HG03469 (cell line): ENCODE data around the gene COL15A1.

ENCODE experiments used
- ATAC-seq: cut with Tn5 transposase; IDR thresholded peaks from one replicate; pipeline ENCODE4 v1.9.1; 2021; ENCODE audit warnings: mild to moderate bottlenecking, moderate library complexity, moderate number of reproducible peaks; ENCODE audit not compliant: unreplicated experiment

Gene COL15A1

DNA sequence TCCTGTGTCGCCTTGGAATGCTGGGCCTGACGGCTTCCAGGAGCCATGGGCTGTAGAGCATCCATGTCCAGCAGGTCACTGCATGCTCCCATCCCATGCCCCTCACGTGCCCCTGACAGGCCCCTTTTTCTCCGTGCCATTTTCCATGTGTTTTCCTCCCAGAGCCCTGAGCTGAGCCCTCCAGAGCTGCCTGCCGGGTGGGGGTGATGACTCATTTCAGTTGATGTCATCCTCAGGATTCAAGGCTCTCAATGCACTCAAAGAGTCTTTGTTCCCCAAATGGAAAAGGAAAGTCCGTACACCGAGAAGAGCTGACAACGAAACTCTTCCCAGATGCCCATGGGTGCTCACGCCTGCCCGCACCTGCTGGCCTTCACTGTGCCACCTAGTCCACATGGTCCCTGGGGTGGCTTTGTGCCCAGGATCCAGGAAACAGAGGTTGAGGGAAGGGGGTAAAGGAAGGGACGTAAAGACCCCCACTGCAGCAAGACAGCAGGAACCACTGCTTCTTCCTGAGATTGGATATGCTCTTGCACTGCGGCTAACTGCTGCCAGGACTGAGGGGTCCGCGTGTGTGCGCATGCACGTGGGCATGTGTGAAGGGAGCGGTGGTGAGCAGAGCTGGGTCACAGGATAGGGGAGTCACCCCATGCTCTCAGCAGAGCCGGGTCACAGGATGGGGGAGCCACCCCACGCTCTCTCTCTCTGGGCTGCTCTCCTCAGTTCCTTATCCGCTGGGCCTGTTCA, 27.6 kb downstream of the COL15A1 start:
- ATAC-seq = no peak

DNA sequence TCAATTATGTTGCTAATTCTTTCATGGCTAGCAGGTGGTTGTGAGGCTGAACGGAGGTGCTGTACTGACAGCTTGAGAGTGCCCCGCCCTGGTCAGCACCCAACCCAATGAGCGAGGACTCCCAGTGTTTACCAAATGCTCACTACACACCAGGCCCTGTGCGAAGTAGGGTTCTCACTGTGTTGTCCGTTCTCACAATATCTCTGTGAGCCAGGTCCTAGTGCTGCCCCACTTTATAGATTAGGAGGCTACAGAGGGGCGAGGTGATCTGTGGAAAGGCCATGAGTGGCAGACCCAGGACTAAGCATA, 28.2 kb downstream of the COL15A1 start:
- no peak for ATAC-seq

DNA sequence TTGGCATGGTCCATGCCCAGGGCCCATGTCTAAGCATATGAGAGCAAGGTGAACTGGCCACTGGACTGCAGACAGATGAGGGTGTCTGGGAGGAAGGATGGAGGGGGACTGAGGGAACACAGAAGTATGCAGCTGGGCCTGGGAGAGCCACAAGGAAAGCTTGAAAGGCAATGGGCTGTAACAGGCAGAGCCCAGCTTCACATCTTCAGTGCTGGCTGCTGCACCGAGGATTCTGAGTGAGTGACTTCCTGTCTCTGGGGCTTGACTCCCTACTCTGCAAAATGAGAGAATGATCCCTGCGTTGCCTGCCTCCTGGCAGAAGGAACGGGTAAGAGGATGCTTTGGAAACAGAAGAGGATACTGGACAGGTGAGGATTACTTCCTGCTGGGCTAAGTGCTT, 29.0 kb downstream of the COL15A1 start:
- no peak for ATAC-seq

DNA sequence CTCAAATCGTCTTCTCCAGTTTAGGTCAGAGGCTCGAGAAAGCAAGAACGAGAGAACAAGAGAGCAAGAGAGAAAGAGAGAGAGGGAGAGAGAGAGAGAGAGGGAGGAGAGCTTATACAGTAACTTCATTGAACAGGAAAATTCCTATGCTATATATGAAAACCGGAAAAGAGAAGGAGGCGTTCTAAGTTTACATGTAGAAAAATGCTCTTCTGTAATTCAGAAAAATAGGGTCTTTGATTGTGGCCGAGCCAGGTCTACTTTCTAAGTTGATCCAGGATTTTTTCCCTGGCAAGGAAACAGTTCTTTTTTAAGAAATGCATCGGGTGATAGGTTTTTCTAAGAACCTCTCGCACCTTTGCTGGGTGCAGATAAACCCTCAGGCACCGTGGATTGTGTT, 29.5 kb downstream of the COL15A1 start:
- ATAC-seq = no peak

DNA sequence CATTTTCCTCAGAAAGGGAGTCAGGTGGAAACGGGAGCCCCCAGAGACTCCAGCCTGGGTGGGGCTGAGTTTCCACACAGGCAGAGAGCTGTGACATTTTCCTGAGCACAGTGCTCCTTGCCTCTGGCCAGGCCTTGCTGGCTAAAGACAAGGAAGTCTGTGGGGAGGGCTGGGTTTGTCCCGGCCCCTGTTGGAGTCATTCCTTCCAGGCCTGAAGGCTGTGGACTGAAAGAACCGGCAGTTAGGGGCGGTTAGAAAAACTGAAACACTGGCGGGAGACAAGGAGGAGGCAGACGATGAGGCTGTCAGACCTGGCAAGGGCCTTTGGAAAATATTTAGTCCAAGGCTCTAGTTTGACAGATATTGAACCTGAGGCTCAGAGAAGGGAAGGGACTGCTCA, 29.9 kb downstream of the COL15A1 start:
- no peak for ATAC-seq

DNA sequence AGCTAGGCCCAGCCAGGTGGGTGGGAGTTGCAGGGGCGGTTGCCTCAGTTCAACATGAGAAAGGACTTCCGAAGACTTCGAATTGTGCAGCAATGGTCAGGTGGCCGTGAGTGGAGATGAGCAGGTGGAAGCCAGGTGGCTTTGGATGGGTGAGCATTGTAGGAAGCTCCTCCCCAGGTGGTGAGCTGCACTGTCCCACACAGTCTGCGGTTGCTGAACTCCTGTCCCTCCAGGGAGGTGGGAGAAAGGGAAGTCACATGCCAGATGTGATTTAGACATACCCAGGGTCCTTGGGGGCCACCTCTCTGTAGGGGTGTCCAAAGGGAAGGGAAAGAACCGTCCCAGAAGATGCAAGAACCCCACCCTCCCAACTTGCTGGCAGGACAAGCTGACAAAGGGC, 30.4 kb downstream of the COL15A1 start:
- no peak for ATAC-seq

DNA sequence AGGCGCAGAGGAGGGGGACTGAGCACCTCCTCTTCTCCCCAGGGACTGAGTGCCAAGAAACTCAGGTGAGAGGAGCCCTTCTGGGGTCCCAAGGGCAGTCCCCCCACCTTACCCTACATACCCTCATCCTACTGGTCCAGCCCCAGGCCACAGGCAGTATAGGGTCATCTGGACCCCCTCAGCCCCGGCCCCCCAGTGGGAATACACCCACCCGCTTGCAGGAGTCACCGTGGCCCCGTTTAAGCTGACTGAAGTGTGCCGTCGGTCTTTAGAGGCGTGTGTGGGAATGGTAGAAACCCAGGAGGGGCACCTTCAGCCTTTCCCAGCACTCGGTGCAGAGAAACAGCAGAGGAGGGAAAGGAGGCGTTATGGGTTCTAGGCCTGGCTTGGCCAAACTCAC, 30.8 kb downstream of the COL15A1 start:
- ATAC-seq = no peak

DNA sequence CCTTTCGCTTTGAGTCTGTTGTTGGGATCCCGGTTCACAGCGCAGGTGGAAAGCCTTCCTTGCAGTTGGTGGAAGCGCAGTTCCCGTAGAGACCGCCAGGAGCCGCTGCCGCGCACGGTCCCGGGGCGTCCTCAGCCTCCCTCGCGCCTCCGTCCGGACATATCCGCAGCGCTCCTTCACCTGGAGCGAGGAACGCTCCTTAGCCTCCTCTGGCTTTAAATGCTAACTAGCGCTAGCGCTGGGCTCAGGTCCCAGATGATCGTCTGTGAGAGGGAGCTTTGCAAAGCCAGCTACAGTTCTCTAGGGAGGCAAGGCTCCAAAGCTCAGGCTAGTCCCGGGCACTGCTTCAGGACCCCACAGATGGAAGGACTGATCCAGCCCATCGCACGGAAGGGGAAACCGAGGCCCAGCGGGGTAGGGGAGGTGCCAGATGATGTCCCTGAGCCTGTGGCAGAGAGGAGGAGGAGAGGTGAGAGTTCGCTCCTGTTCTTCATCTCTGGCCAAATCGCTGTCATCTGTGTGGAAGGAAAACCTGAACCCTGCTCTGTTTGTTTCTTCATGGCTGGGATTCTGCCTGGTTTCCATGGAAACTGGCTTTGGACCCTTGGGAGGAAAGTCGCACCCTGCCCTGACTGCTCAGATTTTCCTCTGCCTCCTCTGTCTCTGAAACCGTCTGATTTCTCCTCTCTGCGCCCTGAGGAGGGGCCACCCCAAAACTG, 31.4 kb downstream of the COL15A1 start:
- ATAC-seq = peak; percentile 75

DNA sequence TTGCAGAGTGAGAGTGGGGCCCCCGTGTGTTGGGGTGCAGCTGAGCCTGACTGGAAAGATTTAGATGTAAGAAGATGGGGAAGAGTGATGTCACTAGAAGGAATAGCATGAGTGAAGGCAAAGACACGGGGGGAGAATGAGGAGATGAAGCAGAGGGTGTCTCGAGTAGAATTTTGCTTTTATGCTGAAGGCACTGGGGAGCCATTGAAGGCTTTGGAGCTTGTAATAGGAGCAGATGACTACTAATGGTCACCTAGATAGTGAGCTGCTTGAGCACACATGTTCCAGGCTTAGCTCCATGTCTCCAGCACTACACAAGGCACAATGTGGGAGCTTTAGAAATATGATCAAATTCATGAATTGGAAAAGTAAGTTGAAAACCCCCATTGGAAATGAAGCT, 32.1 kb downstream of the COL15A1 start:
- no peak for ATAC-seq

DNA sequence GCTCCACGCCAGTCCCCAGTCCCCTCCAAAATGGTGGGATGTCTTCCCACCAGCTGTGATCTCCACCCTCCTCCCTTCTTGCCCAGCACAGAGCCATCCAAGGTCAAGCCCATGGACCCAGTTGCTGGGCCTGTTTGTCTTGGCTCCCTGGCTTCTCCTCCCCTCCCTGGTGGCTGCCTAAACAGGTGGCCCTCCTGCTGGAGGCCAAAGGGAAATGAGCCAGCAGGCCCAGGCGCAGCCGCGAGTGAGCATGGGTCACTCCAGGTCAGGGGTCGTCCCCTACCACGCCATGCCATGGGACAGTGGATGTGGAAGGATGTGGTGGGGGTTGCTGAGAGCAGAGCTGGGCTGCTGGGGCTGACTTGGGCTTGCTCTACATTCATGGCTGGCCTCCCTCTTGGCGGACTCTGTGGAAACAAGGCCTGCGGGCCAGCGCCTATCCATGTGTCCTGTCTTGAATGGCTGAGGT, 33.6 kb downstream of the COL15A1 start:
- ATAC-seq = no peak

DNA sequence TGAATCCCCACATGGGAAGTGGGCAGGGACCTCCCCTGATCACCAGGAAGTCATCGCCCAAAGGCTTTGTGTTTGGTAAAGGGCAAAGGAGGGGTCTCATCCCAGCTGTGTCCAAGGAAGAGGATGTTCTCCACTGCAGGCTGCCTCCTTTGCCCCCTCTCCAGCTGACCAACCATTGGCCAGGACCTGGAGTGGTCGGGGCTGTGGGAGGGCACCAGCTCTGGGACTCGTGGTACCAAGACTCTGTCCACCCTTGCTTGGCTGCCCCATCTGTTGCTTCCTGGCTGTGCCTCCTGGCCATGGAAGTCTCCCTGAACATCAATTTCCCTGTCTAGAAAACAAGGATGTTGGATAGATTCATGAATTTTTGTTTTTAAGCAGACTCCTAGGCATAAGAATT, 34.1 kb downstream of the COL15A1 start:
- ATAC-seq = no peak

DNA sequence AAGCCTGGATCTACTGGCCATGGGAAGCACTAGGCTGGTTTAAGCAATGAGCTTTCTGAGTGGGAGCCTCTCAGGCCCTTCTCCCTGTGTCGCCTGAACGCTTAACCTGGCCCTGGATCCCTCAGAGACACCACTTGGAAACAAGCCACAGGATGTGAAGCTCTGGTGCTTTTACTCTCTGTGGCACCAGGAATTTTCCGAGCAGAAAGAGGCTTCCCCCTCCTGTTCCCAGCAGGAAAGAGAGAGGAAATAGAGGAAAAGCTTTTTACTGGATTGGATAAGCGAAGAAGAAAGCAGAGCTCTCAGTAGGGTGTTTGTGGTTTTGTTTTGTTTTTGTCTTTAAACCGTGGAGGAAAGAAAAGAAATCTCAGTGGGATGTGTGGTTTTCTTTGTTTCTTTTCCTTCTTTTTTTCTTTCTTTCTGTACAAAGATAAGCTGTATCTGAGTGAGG, 34.5 kb downstream of the COL15A1 start:
- ATAC-seq = no peak

DNA sequence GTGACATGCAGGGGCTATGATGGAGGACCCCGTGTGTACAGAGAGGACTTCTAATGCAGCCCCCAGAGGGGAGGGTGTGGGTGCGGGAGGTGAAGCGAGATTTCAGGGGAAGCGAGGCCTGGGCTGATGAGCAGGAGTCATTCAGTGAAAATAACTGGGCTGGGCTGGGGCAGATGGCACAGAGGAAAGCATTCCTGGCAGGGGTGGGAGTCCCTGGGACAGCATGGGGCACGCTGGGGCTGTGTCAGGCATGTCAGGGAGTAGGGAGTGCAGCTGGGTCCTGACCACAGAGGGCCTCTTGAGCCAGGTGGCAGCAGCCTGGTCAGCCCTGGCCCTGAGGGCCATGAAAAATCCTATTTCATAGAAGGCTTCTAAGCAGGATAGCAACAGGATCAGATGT, 36.6 kb downstream of the COL15A1 start:
- no peak for ATAC-seq

DNA sequence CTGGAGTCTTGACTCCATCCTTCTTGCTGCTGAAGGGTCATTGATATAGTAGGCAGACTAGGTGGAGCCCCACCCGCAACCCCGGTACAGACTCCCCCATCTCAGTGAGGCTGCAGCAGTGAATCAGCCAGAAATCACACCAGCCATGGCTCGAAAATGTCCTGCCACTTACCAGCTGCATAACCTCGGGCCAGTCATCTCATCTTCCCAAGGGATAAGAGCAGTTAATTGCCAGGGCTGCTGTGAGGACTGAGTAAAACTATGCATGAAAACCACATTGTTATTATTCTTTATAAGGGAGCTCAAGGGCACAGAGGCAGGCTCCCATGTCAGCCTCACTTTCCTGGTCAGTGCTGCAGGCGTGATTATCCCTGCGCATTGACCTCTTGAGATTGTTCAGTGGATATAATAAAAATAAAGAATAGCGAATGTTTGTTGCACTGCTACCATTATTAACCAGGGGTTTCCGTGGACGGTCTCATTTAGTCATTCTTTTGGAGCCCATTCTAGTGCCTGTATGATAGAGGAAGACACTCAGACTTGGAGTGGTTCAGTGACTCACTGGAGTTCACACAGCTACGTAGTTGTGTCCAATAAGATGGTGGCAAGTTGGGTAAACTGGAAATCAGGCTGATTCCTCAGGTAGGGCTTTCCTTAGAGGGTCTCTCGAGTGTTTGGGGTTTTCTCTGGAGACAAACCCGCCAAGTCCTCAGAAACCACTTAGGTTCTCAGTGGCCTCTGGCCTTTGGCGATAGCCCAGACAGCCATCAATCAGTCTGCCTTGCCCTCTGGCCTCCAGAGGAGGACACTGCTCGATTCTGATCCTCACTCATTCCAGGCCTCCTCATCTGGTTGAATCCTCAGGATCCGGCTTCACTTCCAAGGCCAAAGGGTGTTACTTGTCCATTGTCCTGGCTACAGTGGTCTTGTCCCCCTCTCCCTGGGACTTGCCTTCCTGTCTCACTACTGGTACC, 39.9 kb downstream of the COL15A1 start:
- no peak for ATAC-seq

DNA sequence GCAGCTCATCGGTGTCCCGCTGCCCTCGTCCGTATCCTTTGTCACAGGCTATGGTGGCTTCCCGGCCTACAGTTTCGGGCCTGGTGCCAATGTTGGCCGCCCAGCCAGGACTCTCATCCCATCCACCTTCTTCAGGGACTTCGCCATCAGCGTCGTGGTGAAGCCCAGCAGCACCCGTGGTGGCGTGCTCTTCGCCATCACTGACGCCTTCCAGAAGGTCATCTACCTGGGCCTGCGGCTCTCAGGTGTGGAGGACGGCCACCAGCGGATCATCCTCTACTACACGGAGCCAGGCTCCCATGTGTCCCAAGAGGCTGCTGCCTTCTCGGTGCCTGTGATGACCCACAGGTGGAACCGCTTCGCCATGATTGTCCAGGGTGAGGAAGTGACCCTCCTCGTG, 41.9 kb downstream of the COL15A1 start:
- ATAC-seq = no peak

DNA sequence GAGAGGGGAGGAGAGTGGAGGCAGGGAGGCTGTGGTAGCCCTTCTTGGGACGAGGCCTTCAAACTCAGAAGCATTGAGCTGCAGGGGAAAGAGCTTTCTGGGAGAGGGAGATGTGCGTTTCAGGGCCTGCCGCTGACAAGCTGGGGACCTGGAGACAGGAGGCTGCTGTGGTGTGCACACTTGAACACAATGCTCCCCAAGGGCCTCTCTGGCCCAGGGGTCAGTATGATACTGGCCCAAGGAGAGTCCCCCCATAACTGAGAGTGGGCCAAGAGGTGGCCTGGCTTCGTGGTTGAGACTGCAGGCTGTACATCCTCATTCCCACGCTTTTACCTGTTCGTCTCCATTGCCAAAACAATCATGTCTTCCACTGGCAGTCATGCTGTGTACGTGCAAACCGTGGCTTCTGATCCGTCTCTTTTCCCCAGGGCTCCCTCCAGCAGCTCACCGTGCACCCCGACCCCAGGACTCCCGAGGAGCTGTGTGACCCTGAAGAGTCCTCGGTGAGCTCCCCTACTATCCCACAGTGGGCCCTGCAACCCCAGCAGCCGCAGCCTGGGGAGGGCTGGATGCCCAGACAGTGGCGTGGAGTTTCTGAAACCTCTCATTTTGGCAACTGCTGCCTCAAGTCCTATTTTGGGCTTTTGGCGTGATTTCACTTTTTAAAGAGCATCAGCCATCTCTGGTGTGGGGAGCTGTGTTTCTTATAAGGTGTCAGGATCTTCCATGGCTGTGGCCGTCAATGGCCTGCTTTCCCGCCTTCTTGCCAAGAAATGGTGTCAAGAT, 43.4 kb downstream of the COL15A1 start:
- ATAC-seq = no peak

DNA sequence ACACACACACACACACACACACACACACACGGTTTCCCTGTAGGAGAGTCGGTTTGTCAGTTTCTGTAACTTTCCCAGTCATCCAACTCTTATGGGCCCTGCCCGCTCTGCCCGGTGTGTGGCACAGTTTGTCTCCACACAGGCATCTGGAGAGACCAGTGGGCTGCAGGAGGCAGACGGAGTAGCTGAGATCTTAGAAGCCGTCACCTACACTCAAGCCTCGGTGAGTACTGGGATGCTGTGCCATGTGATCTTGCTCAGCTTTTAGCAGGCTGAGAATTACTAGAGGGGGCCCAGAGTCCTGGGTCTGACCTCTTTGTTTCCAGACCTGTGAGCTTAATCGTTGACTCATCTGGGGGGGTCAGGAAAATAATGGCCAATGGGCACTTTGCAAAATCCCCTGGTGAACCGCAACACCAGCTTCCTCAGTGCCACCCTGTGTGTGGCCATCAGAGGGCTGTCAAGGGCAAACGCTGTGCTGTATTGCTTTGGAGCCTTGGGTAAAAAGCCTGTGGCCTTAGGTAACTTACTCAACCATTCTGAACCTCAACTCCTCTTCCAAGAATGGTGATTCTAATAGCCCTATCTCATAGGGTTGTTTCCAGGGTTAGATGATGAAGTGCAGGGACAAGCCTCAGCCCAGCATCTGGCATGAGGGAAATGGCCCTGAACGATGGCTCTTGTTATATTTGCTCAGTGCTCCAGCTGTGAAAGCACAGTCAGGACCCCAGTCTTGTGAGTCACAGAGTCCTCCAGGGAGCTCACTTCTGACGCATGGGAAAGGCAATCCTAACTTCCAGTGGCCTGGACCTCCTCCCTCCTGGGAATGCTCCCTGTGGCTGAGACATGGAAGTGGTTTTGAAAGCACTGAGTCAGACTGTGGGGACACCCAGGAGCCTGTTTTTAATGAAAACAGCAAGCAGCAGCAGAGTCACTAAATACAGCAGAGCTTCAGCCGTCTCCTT, 45.6 kb downstream of the COL15A1 start:
- no peak for ATAC-seq

DNA sequence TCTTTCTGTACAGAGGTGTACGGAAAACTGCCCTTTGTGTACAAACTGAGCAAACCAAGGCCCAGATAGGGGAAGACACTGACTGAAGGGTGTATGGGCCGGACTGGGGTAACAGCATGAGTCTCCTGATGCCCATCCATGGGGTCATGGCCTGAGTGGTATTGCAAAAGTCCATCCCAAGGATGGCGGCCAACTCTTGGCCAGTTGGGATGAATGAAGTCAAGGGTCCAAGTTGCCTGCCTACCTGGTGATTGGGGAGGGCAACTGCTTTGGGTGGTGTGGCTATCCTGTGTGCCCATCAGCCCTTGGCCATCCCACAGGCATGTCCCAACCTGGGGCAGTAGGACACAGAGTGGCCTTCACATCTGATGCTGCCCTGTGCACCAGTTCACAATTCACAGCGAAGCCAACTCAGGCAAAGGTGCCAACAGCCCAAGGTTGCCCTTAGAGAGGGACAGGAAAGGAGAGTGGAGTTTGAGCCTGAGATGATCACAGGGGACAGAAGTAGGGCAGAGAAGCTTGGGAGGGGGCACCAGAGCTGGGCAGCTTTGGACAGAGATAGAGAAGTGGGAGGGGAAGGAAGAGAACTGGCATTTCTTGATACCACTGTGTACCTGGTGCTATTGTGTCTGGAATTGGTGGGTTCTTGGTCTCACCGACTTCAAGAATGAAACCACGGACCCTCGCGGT, 46.6 kb downstream of the COL15A1 start:
- no peak for ATAC-seq
